DMS53 treated with DMSO at 0.1 percent for 48 hours (cell line): ENCODE results near the gene CFP.
"Not testable (repeated sequence)": the region's sequence is repeated elsewhere in the genome, so short reads cannot be mapped to it uniquely, and the experiment has no call there.

Experiments
- DNase-seq: peaks from one replicate; lab custom pipeline; 2025; ENCODE audit not compliant: unreplicated experiment; lab: John Stamatoyannopoulos, UW

CFP gene

DNA sequence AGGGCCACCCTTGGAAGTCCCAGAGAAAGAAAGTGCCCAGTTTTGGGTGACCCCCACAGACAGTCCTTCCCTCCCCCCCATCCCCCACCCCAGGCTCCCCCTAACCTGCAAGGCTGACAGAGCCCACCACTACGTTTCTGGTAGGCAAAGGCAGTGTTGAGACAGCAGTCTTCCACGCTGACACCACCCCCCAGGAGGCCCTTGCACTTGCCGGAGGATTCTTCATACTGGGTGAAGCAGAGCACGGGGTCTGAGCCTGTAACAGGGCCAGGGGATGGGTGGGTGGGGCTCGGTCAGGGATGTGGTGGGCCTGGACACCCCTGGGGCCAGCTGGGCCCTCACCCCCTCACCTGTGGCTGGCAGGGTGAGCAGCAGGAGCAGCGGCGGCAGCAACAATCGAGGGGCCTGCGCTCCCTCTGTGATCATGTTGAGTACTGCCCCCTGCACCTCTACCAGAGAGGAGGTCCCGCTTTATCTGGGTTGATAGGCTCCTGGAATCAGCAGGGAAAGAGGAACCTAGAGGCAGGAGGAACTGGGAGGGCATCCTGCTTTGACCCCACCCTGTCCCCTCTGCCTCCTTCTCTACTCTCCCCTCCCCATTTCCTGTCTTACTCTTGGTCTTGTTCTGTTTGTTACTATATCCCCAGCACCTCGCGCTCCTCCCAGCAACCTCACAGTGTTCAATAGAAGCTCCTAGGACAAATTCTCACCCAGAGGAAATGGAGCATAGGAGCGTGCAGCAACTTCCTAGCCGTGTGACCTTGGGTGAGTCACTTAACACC lies at the start of gene CFP:
Gene CFP (minus strand): TSS at position 512 of the 782 bp plus-strand sequence. CDS start 86 bp downstream, at position 426.
- DNase-seq: no peak

DNA sequence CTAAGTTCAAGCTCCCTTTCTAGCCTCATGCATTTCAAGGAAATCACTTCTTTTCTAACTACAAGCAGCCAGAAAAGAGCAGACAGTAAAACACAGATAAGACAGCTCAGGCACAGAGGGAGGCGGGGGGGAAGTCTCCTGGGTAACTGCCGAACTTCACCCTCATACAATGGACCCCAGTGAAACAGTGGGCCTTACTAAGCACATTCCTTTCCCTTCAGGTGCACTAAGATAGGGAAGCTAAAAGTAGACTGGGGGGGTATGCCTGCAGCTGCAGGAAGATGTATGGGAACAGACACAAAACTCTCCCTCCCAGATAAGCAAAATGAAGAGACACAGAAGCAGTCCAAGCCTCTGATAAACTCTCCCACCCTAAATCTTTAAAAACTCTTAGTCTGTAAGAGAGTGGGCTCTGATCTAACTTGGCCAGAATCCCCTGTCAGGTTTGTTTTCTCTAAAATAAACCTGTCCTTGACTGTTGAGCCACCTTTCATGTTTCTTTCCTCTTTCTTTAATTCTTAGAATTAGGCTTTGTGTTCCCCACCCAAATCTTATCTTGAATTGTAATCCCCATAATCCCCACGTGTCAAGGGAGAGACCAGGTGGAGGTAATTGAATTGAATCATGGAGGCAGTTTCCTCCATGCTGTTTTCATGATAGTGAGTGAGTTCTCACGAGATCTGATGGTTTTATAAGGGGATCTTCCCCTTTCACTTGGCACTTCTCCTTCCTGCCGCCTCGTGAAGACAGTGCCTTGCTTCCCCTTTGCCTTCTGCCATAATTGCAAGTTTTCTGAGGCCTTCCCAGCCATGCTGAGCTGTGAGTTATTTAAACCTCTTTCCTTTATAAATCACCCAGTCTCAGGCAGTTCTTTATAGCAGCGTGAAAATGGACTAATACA lies 46.5 kb upstream of the CFP start:
- not testable (repeated sequence) for DNase-seq

DNA sequence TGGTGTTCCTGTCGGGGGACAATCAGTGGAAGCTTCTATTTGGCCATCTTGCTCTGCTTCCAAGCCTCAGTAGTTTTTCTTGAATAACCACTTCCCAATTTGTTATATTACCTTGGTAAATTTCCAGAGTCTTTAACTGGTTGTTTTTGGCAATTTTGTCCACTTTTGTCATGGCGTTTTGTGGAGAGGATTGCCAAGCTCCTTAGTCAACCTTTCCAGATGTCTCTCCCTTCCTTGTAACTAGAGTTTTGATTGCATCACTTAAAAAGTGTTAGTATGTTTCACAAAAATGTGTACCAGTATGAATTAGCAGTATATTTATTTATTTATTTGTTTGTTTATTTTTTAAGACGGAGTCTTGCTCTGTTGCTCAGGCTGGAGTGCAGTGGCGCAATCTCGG lies 45.0 kb upstream of the CFP start:
- no peak for DNase-seq

DNA sequence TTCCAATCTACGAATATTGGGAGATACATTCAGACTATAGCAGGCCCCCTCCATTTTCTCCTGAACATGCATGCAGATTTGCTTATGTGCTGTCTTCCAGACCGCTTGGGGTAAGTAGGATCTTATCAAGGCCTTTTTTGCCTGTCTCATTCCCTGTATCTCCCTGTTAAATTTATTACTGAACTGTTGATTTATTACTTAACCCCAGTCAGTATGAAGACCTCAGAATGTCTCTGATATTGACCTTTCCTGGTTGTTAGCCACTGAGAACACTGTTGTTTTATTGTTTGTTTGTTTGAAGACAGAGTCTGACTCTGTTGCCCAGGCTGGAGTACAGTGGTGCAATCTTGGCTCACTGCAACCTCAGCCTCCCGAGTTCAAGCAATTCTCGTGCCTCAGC lies 36.1 kb upstream of the CFP start:
- not testable (repeated sequence) for DNase-seq

DNA sequence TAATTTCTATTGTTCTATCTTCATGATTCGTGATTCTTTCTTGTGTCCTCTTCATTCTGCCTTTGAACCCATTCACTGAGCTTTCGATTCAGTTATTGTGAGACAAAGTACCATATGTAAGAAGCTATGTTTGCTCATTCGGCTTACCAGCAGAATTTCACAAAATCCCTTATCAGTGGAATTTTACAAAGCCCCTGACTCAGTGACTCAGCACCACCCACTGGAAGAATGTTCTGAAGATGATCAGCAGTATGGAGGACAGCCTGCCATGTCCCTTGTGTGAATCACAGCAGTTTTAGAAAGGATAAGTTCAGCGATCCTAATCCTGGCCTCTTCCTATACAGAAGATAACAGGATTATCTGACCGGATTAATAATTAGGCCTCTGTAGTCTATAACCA lies 35.0 kb upstream of the CFP start:
- DNase-seq: no peak

DNA sequence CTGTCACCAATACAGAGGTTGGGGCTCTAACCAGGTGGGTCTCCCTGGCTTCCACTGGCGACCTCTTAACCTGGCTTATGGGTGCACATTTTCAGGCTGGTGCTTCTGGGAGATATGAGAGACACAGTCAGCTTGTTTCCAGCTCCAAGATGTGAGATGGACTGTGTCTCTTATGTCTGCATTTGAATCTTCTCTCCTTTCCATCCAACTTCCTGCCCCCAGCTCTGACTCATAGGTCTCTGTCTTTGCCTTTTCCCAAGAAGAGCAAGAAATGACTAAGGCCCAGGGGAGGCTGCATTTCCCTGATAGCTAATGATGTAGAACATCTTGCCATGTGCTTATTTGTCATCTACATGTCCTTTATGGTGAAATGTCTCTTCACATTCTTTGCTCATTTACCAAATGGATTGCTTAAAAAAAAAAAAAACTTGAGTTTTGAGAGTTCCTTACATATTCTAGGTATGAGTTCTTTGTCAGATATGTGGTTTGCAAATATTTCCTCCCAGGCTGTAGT lies 32.5 kb upstream of the CFP start:
- no peak for DNase-seq

DNA sequence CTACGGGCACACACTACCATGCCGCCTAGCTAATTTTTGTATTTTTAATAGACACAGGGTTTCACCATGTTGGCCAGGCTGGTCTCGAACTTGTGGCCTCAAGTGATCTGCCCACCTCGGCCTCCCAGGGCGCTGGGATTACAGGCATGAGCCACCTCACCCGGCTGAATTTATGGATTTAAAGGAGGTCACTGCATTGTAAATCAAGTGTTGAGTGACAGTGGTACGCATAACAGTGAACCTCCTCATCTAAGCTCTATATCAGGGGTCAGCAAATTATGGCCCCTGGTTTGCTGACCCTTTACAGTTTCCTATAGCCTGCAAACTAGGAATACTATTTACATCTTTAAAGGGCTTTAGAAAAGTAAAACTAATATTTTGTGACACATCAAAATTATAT lies 31.8 kb upstream of the CFP start:
- DNase-seq: no peak

DNA sequence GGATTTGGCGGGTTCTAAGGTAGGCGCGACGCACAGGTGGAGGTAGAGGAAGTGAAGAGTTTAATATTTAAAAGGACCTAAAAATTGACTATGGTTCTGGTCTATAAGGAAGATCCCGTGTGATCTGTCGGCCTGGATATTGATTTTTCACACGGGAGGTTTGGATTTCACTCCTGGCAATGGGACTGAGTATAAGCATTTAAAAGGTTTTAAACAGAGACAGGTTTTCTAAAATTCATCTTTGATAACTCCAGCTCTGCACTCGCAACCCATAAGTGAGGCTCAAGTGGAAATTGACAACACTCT lies 29.6 kb upstream of the CFP start:
- DNase-seq: no peak

DNA sequence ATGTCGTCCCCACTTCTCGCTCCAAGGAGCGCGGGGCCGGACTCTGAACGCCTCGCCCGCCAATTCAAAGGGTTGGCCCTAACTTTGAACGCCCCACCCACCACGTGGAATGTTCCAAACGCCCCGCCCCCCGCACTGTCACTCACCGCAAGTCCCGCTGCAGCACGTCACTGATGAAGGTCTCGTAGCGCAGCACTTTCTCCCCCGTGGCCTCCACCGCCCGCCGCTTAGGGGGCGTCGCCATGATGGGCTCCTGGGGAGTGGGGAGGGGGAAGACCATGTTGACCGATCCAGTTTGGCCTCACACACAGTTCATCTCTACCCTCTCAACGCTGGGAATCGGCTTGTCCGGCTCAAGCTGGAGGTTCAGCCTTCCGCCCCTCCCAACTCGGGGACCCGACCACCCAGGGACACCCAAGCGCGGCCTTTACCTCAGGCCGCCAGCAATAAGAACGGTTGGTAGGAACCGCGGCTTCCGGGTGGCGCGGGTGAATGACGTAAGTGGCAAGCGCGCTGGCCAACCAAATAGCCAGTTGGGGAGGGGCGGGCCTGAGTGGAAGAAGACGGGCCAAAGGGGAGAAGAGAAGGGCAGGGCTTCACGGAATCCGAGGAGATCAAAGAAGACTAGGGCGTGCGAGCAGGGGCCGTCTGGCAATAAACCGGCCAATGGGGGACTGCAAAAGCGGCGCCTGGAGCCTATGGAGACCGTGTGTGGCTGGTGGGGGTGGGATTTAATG lies 29.1 kb upstream of the CFP start, which contains the start of gene UXT:
Gene UXT (minus strand): TSS at position 497 of the 737 bp plus-strand sequence. CDS start 253 bp downstream, at position 244.
- peak; percentile 91 for DNase-seq

DNA sequence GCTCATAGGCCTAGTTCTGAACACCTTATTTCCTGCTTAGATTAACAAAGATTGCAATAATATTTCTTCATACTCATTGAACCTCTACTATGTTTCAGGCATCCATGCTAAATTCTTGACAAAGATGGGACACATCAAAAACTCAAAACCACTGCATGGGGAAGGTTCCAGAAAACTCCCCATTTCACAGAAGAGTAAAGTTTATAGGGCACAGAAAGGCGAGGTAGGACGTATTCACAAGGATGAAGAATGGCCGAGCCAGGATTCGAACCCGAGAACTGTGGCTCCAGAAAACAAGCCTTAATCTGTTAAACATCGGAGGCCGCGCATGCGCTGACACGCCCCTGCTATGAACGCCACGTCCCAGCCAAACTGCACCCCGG lies 28.6 kb upstream of the CFP start:
- no peak for DNase-seq

DNA sequence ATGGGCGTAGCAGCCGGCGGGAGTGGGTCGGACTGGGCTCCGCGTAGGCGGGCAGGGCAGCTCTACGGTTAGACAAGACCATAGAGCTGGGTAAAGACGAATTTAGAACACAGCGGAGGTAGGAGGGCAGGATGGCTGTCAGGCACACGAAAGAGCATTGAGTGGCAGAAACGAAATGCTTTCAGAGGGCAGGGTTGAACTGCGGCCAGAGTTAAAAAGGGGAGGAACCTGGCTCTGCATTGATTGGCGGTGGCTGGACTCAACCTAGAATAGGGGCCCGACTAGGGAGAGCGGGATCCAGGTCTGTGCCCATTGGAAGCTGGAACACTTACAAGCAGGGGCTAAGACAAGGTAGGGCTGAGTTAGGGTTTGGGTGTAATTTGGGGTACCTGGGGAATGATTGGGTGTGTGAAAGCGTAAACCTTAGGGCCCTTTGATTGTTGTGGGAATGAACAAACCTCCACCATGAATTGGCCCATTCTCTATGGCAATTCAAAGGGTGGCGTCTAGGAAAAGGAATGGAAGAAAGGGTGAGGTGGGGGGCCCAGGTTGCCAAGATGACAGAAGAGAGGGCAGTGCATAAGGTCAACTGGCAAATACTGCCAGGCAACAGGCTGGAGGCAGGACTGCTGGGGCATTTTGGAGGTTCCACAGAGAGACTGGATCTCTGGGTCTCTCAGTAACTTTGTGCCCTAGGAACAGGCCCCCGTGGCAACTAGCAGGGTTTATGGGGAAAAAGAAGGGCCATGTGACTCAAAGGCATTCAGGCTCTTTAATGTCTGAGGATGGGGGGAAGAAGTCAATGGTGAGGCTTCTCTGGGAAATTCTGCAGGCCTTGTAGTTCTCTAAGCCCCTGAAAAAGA lies 21.5 kb upstream of the CFP start:
- DNase-seq: no peak

DNA sequence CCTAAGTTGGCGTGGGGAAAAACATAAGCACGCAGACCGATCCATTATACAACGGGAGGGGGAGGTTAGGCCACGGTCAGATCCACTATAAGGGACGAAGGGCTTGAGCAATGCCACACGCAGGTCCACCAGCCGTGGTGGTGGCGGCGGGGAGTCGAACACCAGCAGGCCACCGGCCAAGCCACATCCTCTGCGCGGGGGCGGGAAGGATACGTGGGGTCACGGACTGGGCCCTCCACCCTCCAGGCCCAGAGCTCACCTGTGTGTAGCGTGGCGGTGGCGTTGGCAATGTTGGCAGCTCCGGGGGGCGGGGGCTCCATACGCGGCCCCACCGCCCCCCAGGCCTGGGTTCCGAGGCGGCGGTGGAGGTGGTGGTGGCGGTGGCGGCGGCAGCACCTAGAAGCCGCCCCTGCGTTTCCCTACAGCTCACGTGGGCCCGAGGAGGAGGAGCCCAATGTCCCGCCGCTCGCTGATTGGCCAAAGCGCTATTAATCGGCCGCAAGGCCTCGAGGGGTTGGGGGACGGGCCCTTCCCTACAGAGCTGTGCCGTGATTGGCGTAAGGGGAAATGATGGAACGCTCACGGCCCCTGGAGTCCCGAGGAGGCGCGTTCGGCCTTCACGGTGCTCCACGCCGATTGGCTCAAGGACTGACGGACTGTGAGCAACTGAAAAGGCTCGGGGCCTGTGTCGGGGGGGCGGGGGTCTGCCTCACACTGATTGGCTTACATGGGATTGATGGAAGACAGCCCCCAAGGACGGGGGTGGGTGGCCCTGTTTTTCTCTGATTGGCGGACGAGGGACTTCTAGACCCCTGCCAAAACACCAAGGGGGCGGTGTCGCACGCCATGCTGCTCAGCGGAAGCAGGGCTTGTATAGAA lies 20.7 kb upstream of the CFP start, which contains the start of gene ELK1:
Gene ELK1 (minus strand): TSS at position 400 of the 879 bp plus-strand sequence. CDS start 9,122 bp downstream, outside the sequence.
- DNase-seq: peak; percentile 96

DNA sequence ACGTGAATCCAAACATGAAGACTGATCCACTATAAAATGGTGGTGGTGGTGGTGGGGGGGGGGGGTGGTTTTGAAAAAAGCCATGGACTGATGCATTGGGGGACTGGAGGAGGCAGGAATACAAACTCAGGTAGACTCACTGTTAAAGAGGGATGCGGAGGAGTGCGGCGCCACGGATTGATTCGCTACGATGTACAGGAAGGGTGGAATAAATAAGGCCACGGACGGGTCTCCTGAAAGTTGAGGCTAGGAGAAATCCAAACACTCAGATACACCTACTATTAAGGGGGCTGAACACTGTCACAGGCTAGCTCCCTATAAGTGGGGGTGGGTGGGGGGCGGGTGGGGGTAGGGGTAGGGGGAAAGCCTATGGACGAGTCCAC lies 20.0 kb upstream of the CFP start:
- no peak for DNase-seq

DNA sequence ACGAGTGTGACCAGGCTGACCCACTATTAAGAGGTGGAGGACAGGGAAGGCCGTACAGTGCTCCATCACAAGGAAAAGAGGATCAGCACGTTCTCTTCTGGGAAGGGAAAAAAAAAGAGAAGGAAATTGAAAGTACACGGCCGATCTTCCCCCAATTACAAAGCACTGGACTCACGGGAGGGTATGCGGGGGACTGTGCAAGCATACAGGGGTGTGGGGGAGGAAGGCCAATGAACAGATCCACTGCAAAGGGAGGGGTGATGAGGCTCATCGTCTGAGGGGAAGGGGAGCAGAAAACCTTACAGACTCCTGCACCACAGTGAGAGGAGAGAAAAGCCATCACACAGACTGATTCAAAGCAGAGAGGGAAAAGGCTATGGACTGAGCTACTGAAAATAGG lies 19.5 kb upstream of the CFP start:
- DNase-seq: no peak

DNA sequence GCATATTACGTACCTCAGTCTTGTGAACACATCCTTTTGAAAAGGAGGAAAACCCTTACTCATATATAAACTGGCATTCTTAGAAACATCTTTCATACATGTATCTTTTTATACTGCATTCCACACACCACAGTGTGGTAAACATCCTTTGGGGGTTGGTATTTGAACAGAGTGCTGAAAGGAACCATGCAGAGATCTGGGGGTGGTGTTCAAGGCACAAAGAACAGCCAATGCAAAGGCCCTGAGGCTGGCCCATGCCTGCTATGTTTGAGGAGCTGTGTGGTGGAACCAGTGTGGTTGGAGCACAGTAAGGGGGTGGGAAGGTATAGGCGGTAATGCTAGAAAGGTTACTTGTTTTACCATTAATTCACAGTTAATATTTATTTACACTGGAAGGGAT lies 18.6 kb upstream of the CFP start:
- no peak for DNase-seq

DNA sequence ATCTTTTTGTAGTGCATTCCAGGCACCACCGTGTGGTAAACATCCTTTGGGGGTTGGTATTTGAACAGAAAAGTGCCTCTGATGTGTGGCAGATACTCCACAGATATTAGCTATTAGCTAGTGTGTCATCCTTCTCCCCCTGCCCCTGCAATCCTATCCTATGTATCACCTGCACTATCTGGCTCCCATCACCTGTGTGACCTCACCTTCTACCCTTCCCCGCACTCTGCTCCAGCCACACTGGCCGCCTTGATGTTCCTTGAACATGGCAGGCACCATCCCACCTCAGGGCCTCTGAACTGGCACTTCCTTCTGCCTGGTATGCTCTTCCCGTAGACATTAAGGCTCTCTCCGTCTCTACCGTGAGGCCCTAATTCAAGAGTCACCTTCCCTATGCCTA lies 16.9 kb upstream of the CFP start:
- DNase-seq: no peak

DNA sequence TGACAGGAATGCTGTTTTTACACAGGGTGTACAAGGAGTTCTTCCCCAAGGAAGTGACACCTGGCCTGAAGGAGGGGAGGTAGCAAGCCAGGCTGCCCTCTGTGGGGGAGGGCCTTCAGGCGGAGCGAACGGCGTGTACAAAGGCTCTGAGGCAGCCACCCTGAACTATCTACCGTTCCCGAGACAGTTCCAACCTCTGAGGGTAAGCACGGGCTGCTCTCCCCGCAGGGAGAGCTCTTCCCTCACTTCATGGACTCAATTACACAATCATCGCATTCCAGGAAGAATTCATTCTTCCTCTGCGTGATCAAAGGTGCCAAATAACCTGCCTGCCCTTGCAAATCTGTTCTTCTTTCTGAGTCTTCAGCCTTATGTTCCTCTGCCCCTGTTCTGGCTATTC lies 15.8 kb upstream of the CFP start:
- DNase-seq: no peak

DNA sequence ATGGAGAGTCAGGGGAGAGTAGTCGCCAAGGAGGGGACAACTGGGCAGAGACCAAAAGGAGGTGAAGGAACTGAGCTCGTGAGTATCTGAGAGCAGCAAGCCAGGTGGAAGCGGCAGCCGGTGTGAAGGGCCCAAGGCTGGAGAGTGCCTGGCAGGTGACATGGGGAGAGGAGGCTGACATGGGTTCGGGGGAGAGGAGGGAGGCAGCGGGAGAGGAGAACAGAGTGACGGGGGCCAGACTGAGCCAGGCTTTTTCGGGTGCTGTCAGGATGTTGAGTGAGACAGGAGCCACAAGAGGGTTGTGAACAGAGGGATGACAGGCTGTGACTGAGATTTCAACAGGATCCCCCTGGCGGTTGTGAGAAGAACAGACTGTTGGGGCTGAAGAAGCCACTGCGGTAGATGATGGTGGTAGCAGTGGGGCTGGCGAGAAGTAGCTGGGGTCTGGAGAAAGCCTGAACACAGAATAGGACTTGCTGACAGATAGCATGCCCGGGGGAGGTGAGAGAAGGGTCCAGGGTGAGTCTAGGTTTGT lies 14.9 kb upstream of the CFP start:
- no peak for DNase-seq

DNA sequence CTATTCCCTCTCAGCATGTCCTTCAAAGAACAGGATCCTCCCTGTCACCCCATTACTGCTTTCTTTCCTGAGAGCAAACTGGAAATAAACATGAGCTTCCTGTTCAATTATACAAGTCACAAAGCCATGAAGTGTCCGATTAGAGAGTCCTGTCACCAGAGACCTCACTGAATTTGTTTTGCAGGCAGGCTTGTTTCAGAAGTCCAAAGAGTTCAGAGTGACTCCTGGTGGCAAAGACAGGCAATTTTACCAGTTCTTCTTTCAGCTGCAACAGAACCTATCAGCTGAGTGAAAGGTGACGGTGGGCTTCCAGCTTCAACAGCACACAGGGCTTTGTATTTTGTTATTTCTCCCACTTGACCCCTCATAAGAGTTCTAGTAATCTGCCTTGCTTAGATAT lies 14.2 kb upstream of the CFP start:
- DNase-seq: no peak
